Calu3 (cell line): ENCODE data around the gene SMCP. TPM values are rescaled to one million over a fixed set of nuclear protein-coding genes. Genes with fewer than 3 reads are reported as not detected.

Source experiments
- Bru-seq: library from RNA; stranded (reverse); fragments of 400-500 nt; gene quantifications from one replicate; lab custom pipeline; 2021; lab: Mats Ljungman, UMichigan
- BruChase-seq, 2 experiments: library from RNA; stranded (reverse); fragments of 400-500 nt; gene quantifications; one replicate each; lab custom pipeline; 2021; lab: Mats Ljungman, UMichigan
- BruUV-seq: library from RNA; stranded (reverse); fragments of 400-500 nt; replicated peaks from 2 replicates; lab custom pipeline; 2021; lab: Mats Ljungman, UMichigan
- CTCF ChIA-PET: fragments of 300-600 bp; sonication (Branson Sonifier 250); formaldehyde crosslinking; loops from one replicate; lab custom pipeline; 2022; ENCODE audit warnings: antibody characterized with exemption; lab: Charles Lee
- DNase-seq: peaks from one replicate; pipeline ENCODE4 v3.0.0; 2022
- H3K27ac Mint-ChIP-seq: one replicate; pipeline ENCODE4 v1.8.0; 2022; ENCODE audit warnings: mixed read lengths; ENCODE audit not compliant: unreplicated experiment
- H3K27me3 Mint-ChIP-seq: one replicate; pipeline ENCODE4 v1.8.0; 2022; ENCODE audit warnings: mixed read lengths; ENCODE audit not compliant: unreplicated experiment
- H3K36me3 Mint-ChIP-seq: one replicate; pipeline ENCODE4 v1.8.0; 2022; ENCODE audit warnings: mild to moderate bottlenecking, moderate library complexity, mixed read lengths; ENCODE audit not compliant: insufficient read depth, unreplicated experiment
- H3K4me1 Mint-ChIP-seq: one replicate; pipeline ENCODE4 v1.8.0; 2022; ENCODE audit warnings: mild to moderate bottlenecking, low read depth, mixed read lengths; ENCODE audit not compliant: unreplicated experiment
- H3K4me3 Mint-ChIP-seq: one replicate; pipeline ENCODE4 v1.8.0; 2022; ENCODE audit warnings: mild to moderate bottlenecking, low read depth, moderate library complexity, mixed read lengths; ENCODE audit not compliant: unreplicated experiment
- H3K9me3 Mint-ChIP-seq: one replicate; pipeline ENCODE4 v1.8.0; 2022; ENCODE audit warnings: low read depth, mixed read lengths; ENCODE audit not compliant: unreplicated experiment
- intact Hi-C: fragments of 100-400 bp; cut with micrococcal nuclease; formaldehyde crosslinking; loops from one replicate; pipeline ENCODE4 v1.10.0; 2022; ENCODE audit not compliant: unreplicated experiment
- long read RNA-seq: library from polyadenylated mRNA; stranded (forward); transcript quantifications from one replicate; pipeline ENCODE4 v2.0.0, GENCODE V29; 2022
- total RNA-seq: library from RNA; stranded (reverse); gene quantifications from 2 replicates; pipeline ENCODE4 v1.2.3, GENCODE V29; 2022
- TF ChIP-seq, protein P1 (sequence below): fragments of 200-600 bp; IDR thresholded peaks from one replicate; pipeline ENCODE4 v1.8.0; 2022; ENCODE audit warnings: antibody characterized with exemption; ENCODE audit not compliant: unreplicated experiment

The SMCP gene, protein sequence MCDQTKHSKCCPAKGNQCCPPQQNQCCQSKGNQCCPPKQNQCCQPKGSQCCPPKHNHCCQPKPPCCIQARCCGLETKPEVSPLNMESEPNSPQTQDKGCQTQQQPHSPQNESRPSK
- total RNA-seq (not detected in 2 replicates), Bru-seq, nascent RNA (not detected), BruChase-seq, experiment 1, labeled RNA remaining after a 6-hour chase (not detected), BruChase-seq, experiment 2, labeled RNA remaining after a 2-hour chase (not detected)
- long read RNA-seq = 0 reads

DNA sequence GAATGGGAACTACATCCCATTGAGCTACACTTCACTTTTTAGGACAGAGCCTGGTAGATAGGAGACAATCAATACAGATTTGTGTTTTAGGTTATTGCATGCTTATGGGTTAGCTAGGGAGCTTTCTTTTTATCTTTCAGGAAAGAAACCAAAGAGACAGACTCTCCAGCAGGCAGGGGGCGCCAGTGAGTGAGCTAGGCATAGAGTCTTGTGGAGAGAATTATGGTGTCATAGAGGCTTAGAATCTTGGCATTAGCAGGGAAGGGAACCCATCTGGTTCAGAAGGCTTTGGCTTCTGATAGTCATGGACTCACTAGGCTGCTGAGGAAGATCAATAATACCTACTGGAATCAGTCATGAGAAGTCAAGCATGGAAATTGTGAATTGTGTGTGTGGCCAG, at the start of gene SMCP:
Gene SMCP (plus strand): TSS at position 281 of the 400 bp plus-strand sequence. CDS start 6,101 bp downstream, outside the sequence.
- no TSS peak for BruUV-seq
- no peak within 1 kb of the TSS for H3K27ac Mint-ChIP-seq
- no peak within 1 kb of the TSS for H3K4me3 Mint-ChIP-seq
- intact Hi-C loops = no loop called here
- H3K36me3 Mint-ChIP-seq = no peaks in the 10 kb centered on the region
- TF ChIP-seq, protein P1, sequence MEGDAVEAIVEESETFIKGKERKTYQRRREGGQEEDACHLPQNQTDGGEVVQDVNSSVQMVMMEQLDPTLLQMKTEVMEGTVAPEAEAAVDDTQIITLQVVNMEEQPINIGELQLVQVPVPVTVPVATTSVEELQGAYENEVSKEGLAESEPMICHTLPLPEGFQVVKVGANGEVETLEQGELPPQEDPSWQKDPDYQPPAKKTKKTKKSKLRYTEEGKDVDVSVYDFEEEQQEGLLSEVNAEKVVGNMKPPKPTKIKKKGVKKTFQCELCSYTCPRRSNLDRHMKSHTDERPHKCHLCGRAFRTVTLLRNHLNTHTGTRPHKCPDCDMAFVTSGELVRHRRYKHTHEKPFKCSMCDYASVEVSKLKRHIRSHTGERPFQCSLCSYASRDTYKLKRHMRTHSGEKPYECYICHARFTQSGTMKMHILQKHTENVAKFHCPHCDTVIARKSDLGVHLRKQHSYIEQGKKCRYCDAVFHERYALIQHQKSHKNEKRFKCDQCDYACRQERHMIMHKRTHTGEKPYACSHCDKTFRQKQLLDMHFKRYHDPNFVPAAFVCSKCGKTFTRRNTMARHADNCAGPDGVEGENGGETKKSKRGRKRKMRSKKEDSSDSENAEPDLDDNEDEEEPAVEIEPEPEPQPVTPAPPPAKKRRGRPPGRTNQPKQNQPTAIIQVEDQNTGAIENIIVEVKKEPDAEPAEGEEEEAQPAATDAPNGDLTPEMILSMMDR = peak; percentile 25
- H3K27me3 Mint-ChIP-seq = no peaks in the 10 kb centered on the region
- no peaks in the 10 kb centered on the region for H3K9me3 Mint-ChIP-seq
- H3K4me1 Mint-ChIP-seq = no peaks in the 10 kb centered on the region
- CTCF ChIA-PET = interaction anchor here (1.0 to 1.1 kb wide), 2 partner anchors 159 to 315 kb away, joined by 3 to 10 read pairs; no protein-coding TSS in a partner anchor
- no peak for DNase-seq

DNA sequence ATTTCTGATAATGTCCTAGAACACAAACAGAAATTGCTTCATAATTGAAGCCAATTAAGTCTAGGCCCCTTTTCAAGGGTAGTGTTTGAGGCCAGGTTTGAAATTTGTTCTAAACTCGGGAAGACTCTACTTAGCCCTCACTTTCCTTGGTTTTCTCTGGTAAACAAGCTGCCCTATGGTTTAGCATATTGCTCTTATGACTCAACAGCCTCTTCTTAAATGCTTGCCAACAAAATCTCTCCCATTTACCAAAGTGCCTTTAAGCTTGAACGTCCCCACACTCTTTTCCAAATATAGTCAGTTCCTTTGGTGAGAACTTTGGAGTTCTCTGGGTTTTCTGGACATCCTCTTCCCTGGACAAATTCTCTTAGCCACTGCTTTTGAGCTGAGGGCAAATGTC, 41.3 kb upstream of the SMCP start:
- no peak overlapping the region for H3K4me3 Mint-ChIP-seq
- TF ChIP-seq, protein P1 = no peak
- no TSS peak for BruUV-seq
- H3K27me3 Mint-ChIP-seq = peaks cover 58% of the 10 kb centered on the region
- no peaks in the 10 kb centered on the region for H3K4me1 Mint-ChIP-seq
- H3K9me3 Mint-ChIP-seq = no peaks in the 10 kb centered on the region
- no peaks in the 10 kb centered on the region for H3K36me3 Mint-ChIP-seq
- no peak for DNase-seq
- no peak overlapping the region for H3K27ac Mint-ChIP-seq
- intact Hi-C loops = no loop called here
- CTCF ChIA-PET = interaction anchor here (0.6 kb wide), 2 partner anchors 23 to 45 kb away, joined by 3 read pairs; no protein-coding TSS in a partner anchor

DNA sequence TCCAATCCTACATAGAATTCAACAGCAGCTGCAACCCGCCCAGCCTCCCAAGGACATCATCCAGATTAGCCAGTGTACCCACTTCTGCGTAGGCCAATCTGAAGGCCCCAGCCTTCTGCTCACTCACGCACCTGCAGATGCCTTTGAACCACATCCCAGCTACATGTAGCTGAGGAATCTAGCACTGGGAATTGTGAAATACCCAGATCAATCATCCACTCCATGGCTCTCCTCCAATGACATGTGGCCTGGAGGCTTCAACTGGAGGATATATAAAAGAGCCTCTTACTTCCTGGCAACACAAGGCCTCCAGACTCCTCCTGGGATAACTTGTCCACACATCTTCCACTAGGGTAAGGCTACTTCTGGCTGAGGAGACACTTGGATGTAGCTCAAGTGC, 35.6 kb upstream of the SMCP start, which contains the start of gene LCE6A:
Gene LCE6A (plus strand): TSS at position 301 of the 400 bp plus-strand sequence. CDS start 665 bp downstream, outside the sequence.
- H3K9me3 Mint-ChIP-seq = no peaks in the 10 kb centered on the region
- no peak within 1 kb of the TSS for H3K27ac Mint-ChIP-seq
- TF ChIP-seq, protein P1 = no peak
- no peak within 1 kb of the TSS for H3K4me3 Mint-ChIP-seq
- H3K27me3 Mint-ChIP-seq = peaks cover 59% of the 10 kb centered on the region
- no peaks in the 10 kb centered on the region for H3K4me1 Mint-ChIP-seq
- H3K36me3 Mint-ChIP-seq = no peaks in the 10 kb centered on the region
- no TSS peak for BruUV-seq
- DNase-seq = no peak
- CTCF ChIA-PET = interaction anchor here (0.6 kb wide), 1 partner anchor 76 kb away, joined by 3 read pairs; no protein-coding TSS in a partner anchor
- intact Hi-C loops = no loop called here

- TF ChIP-seq, protein P1 = no peak
- no peak overlapping the region for H3K4me3 Mint-ChIP-seq
- CTCF ChIA-PET = no interaction called here
- intact Hi-C loops = no loop called here
- H3K4me1 Mint-ChIP-seq = no peaks in the 10 kb centered on the region
- no peak for DNase-seq
- BruUV-seq = no TSS peak
- no peaks in the 10 kb centered on the region for H3K9me3 Mint-ChIP-seq
- H3K36me3 Mint-ChIP-seq = no peaks in the 10 kb centered on the region
- peaks cover 55% of the 10 kb centered on the region for H3K27me3 Mint-ChIP-seq
- H3K27ac Mint-ChIP-seq = no peak overlapping the region
These were observed 22.5 kb upstream of the SMCP start for GRCh38 chr1:152855661-152856060.
